Globus pallidus (tissue), 1 donor: ENCODE results near the gene HTR2C.
"Not testable (repeated sequence)": the region's sequence is repeated elsewhere in the genome, so short reads cannot be mapped to it uniquely, and the experiment has no call there.

Source experiments
- DNase-seq: peaks from one replicate; pipeline ENCODE4 v3.0.0-alpha.2; 2015; ENCODE audit warnings: low spot score

HTR2C gene

GRCh38 chrX:114715096-114715495, 131.2 kb downstream of the HTR2C start:
- no peak for DNase-seq

GRCh38 chrX:114717921-114718320, 134.0 kb downstream of the HTR2C start:
- DNase-seq: no peak

GRCh38 chrX:114766541-114766940, 182.7 kb downstream of the HTR2C start:
- no peak for DNase-seq

GRCh38 chrX:114774691-114775090, 190.8 kb downstream of the HTR2C start:
- DNase-seq: no peak

DNA sequence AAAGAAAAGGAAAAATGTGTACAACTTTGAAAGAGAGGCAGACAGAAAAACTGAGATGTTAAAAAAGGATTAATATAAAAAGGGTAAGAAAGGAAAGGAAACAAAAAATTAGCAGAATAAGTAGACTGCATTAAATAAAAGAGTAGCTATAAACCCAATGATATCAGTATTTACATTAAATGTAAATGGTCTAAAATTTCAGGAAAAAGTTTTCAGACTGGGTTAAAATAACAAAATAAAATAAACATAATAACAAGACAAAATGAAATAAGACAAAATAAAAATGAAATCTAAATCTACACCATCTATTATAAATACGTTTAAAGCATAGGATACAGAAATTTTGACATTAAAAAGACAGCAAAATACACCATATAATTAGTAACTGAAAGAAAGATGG, 199.0 kb downstream of the HTR2C start:
- no peak for DNase-seq

DNA sequence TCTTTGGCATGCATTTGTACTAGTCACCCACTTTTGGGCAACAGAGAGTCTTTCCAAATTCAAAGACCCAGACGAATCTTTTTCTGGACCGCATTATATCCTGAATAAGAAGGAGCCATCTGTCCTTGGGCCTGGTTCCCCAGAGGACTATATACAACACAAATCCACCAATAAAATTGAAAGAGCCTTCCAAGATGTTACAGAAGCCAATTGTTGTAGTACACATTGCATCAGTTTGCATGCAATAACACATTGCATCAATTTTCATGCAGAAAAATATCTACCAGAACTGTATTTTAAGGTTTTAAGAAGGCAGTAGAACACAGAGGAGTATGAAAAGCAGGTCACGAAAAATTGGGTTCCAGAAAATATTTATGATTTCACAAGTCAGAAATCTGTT, 203.2 kb downstream of the HTR2C start:
- no peak for DNase-seq

- no peak for DNase-seq
Measured at GRCh38 chrX:114797494-114797893, 213.6 kb downstream of the HTR2C start.

DNA sequence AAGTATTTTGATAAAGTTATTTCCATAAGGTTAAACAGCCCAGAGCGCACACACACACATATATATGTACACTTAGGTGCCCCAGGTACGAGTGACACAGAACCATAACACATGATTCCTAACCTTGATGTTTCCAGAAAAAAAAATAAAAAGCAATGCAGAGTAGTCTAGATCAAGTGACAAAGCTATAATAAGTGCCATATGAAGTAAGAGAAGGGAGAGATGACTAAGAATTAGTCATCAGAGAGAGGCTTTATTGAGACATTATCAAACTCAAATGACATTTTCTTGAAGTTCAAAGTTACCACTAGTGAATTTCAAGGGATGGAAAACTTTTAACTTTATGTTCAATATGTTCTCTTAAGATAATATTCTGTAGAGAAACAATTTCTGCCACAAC, 215.0 kb downstream of the HTR2C start:
- DNase-seq: no peak

DNA sequence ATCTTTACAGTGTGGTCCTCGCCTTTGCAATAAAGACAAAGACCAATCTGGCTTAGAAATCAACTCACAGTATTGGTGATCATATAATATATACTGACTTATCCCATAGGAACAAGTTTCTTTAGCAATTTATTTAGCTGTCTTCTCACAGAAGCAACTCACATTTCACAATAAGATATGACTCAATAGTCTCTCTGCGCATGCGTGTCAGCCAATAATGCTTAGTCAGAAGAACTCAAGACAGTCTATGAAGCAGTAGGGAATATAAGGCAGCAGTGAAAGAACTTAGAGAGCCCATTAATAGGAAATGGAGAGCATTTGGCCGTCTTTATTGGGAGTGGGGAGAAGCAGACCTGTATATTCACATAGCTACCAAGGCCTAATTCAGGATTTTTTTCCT, 216.8 kb downstream of the HTR2C start:
- no peak for DNase-seq

DNA sequence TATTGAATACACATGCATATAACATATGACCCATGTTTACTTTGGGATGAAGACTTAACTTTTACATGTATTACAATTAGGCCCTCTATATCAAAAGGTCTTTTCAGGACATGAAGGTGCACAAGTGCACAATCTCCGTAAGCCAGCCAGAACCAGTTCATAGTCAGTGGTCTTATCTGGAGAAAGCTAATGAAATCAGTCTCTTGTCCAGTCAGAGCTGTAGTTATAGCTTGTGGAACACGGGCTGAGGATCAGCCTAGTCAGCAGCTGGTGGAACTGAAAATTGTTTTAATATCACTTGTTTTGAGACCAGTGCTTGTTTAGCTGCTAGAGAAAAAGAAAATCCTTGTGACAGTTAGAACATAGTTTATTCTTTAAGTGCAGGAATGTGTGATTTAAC, 235.6 kb downstream of the HTR2C start:
- DNase-seq: no peak

- no peak for DNase-seq
Measured at GRCh38 chrX:114841051-114841450, 257.2 kb downstream of the HTR2C start.

DNA sequence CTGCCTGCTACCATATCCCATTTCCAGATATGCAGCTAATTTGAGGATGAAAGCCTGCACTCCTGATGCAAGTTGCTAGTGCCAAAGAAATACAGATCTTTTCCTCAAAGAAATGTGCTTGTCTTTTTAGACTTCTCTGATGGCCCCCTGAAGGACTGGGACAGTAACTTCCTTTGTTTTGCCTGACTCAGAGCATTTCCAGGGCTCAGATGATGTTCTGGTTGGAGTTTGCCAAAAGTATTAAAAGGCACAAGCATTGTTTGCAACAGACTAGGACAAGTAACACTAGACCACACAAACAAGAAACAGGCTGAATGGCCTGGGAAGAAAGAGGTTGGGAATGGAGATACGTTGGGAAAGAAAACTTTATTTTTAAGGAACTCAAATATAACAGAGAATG, 258.3 kb downstream of the HTR2C start:
- no peak for DNase-seq

DNA sequence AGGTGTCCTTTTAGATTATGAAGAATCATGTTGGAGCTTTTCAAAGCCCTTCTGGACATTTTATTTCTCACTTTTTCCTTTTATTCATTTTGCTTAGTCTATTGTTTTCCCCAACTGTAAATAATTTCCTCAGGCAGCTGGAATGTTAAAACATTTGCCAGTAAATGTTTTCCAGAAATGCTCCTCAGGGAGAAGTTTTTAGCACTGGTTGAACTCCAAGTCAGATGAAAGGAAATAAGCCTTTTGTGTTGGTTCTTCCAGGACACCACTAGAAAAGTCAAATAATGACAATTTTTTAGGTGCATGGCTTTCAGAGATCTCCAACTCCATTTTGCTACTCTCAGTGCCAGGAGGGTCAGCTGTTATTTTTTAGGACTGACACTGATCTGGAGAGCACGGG, 305.6 kb downstream of the HTR2C start:
- DNase-seq: no peak

DNA sequence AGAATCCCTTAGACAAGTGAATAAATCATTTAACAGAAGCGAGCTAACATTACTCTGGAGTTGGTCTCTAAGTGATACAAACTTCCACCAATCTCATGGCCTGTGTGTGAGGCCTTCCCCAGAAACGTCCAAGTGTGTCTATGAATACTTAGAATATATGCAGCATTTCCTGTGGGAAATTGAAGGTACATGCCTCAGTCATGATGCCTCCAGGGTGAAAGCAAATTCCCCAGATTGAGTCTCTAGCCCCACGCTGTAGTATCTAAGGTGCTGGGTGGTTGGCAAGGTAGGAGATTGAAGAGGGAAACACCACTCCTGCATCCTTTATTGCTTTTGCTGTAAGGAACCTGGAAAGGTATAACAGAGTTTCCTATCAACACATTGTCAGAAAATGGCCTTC, 319.7 kb downstream of the HTR2C start:
- no peak for DNase-seq

- DNase-seq: no peak
Measured at GRCh38 chrX:114905251-114905650, 321.4 kb downstream of the HTR2C start.

GRCh38 chrX:114906984-114907510, 323.2 kb downstream of the HTR2C start:
- no peak for DNase-seq

DNA sequence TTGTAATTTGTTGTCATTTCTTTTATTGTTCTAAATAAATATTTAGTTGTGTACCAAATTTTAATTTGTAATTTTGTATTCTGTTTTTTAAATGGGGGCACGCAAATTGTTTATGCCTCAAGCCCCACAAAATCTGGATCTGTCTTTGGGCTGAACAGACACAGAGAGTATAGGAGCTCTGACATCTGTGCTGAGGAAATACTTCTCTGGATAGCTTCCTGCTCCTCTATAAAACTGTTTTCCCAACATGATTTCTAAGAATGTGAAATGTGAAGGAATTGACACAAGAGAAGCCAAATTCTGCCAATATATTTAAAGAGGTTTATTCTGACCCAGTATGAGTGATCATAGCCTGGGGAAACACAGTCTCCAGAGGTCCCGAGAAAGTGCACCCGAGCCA, 340.5 kb downstream of the HTR2C start:
- DNase-seq: no peak

- DNase-seq: no peak
Measured at GRCh38 chrX:114924856-114925255, 341.0 kb downstream of the HTR2C start.

- no peak for DNase-seq
Measured at GRCh38 chrX:114930227-114930626, 346.3 kb downstream of the HTR2C start.

- no peak for DNase-seq
Measured at GRCh38 chrX:114932550-114932949, 348.7 kb downstream of the HTR2C start.

DNA sequence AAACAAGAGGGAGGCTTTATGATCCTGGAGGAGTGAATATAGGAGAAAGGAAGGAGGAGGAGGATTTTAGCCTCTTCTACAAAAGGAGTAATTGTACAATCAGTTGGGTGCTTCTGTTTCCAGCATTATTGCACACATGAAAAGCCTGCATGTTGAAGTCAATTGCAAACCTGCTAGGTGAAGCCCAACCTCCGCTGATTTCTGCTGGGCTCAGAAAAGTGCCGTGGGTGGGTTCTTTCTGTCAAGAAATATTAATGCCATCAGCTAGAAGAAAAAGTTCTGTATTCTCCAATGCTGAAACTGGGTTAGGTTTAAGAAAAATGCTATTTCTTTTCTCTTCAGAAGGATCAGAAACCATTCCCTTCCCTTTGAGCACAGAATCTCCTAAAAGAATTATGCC, 349.4 kb downstream of the HTR2C start:
- DNase-seq: not testable (repeated sequence)

DNA sequence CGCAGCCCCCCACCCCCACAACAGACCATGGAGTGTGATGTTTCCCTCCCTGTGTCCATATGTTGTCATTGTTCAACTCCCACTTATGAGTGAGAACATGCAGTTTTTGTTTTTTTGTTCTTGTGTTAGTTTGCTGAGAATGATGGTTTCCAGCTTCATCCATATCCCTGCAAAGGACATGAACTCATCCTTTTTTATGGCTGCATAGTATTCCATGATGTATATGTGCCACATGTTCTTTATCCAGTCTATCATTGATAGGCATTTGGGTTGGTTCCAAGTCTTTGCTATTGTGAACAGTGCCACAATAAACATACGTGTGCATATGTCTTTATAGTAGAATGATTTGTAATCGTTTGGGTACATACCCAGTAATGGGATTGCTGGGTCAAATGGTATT, 353.2 kb downstream of the HTR2C start:
- not testable (repeated sequence) for DNase-seq

- no peak for DNase-seq
Measured at GRCh38 chrX:114952696-114953095, 368.8 kb downstream of the HTR2C start.
